AG09319 (cell line): ENCODE measurements around the gene CFAP70.
A peak's percentile ranks its signal among the peaks of the same experiment; 100 is the strongest.
"Not testable (repeated sequence)": the region's sequence is repeated elsewhere in the genome, so short reads cannot be mapped to it uniquely, and the experiment has no call there.

Experiments
- DNase-seq: peaks from one replicate; pipeline ENCODE4 v3.0.0-alpha.2; 2010; ENCODE audit warnings: low read depth; ENCODE audit errors: extremely low read depth
- CTCF ChIP-seq: IDR thresholded peaks from 2 replicates; pipeline ENCODE4 v1.5.1; 2011; ENCODE audit warnings: low read depth, mild to moderate bottlenecking, inconsistent platforms, low read length, moderate library complexity

Gene CFAP70

GRCh38 chr10:73399063-73399462 lies 40.4 kb upstream of the CFAP70 start:
- TF ChIP-seq CTCF: no peak
- DNase-seq: no peak

GRCh38 chr10:73398024-73398423 lies 39.4 kb upstream of the CFAP70 start:
- TF ChIP-seq CTCF: peak; percentile 2
- no peak for DNase-seq

GRCh38 chr10:73394325-73394724 lies 35.7 kb upstream of the CFAP70 start:
- not testable (repeated sequence) for DNase-seq

- no peak for TF ChIP-seq CTCF
- DNase-seq: no peak
Observed at GRCh38 chr10:73388228-73388627, 29.6 kb upstream of the CFAP70 start.

- no peak for DNase-seq
- no peak for TF ChIP-seq CTCF
Observed at GRCh38 chr10:73386583-73386982, 27.9 kb upstream of the CFAP70 start.

- DNase-seq: no peak
- no peak for TF ChIP-seq CTCF
Observed at GRCh38 chr10:73379064-73379748, 20.5 kb upstream of the CFAP70 start.

- no peak for TF ChIP-seq CTCF
- no peak for DNase-seq
Observed at GRCh38 chr10:73376679-73377078, 18.0 kb upstream of the CFAP70 start.

GRCh38 chr10:73368238-73368637 lies 9.6 kb upstream of the CFAP70 start:
- no peak for TF ChIP-seq CTCF
- DNase-seq: no peak
